Superior temporal gyrus (tissue), 1 donor: ENCODE results near the gene FXYD5.
"Not testable (repeated sequence)": the region's sequence is repeated elsewhere in the genome, so short reads cannot be mapped to it uniquely, and the experiment has no call there.

Experiments used
- DNase-seq: peaks from one replicate; pipeline ENCODE4 v3.0.0-alpha.2; 2016; ENCODE audit errors: extremely low spot score

FXYD5 gene

GRCh38 chr19:35177377-35178274, 23.1 kb downstream of the FXYD5 start:
- no peak for DNase-seq

GRCh38 chr19:35178701-35179100, 24.2 kb downstream of the FXYD5 start:
- no peak for DNase-seq

GRCh38 chr19:35179830-35180229, 25.3 kb downstream of the FXYD5 start:
- no peak for DNase-seq

- DNase-seq = no peak
Observed at GRCh38 chr19:35181387-35181786, 26.9 kb downstream of the FXYD5 start.

- DNase-seq = no peak
Observed at GRCh38 chr19:35184267-35184666, 29.7 kb downstream of the FXYD5 start.

- no peak for DNase-seq
Observed at GRCh38 chr19:35184884-35185283, 30.3 kb downstream of the FXYD5 start.

GRCh38 chr19:35194012-35194984, 39.8 kb downstream of the FXYD5 start:
- DNase-seq = no peak

DNA sequence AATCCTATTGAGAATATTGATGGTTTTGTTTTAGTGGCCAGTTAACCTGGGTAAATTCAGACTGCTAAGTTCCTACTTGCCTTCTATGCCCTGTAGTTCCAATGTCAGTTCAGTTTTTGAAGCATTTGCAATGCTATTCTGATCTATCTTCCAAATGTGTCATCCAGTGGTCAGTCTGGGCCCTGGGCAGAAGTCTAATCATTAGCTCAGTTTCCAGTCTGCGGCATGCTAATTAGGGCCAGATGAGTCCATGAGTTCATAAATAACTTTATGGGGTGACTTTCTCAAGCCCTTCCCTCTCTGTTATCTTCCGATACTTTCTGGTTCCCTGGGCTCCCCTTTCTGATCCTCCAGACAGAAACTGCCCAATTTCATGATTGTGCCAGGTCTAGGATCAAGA, 41.3 kb downstream of the FXYD5 start:
- no peak for DNase-seq

- not testable (repeated sequence) for DNase-seq
Observed at GRCh38 chr19:35196861-35197260, 42.3 kb downstream of the FXYD5 start.

DNA sequence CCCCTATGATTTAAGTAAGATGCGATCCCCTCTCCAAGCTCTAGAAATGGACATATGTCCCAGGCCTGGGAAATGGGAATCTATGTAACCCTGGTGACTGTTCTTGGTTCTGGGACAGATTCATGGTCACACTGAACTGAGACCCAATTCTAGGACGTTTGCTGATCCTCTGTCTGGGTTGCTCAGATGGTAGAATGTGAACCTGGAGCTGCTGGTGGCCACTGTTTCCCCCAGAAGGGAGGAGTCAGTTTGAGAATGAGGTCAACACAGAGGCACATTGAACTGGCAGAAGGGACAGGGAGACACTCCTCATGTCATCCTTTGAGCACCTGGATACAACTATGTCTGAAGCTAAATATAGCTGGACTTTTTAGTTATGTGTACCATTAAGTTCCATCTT, 44.9 kb downstream of the FXYD5 start:
- no peak for DNase-seq

GRCh38 chr19:35202722-35203688, 48.5 kb downstream of the FXYD5 start:
- DNase-seq = no peak

GRCh38 chr19:35204799-35205732, 50.5 kb downstream of the FXYD5 start:
- no peak for DNase-seq

DNA sequence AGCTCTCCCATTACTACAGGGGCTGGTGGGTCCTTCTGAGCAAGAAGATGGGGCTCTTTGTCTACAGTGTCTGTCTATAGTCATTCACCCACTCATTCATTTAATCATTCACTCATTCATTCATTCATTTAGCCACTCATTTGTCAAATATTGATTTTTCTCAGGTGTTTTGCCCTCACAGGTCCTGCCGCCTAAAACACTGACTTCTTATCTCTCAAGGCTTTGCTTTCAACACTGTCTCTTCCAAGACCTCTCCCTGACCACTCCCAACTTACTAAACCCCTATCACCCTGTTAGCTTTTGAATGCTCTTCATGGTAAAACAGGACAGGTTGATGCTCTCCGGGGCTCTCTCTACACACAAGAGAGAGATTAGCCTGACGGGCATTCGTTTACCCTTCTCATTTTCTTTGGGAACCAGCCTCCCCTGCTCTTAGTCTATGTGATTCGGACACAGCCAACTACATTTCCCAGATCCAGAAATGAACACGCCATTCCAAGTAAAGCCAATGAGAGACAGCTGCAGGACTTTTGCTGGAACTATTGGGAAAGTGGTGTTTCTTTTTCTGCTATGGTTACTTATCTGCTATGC, 51.3 kb downstream of the FXYD5 start:
- no peak for DNase-seq

DNA sequence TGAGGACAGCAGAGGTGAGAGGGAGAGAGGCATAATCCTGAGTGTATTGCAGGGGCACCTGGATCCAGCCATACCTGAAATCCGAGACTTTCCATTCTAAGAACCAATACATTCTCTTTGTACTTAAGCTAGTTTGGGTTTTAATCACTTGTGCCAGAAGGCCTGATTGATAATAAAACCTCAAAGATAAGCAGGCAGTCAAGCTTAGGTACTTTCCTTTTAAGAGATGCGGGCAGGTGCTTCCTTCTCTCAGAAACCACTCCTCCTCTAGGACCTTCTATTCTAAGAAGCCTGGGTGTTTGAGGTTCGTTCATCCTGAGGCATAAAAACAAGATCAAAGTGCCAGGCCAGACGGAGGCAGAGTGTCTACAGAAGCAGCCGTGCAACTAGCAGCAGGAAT, 51.8 kb downstream of the FXYD5 start:
- DNase-seq = no peak

DNA sequence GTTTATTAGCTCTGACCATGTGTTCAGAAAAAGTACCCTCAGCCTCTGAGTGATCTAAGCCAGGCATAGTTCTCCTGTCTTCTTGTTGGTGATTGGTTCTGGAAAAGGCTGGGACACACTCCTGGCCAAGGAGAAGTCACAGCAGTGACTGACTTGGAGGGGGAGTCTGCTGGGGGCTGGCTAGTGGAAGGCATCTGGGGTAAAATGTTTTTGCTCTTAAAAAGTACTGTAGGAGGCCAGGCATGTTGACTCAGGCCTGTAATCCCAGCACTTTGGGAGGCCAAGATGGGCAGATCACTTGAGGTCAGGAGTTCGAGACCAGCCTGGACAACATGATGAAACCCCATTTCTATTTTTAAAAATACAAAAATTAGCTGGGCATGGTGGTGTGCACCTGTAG, 52.3 kb downstream of the FXYD5 start:
- no peak for DNase-seq

DNA sequence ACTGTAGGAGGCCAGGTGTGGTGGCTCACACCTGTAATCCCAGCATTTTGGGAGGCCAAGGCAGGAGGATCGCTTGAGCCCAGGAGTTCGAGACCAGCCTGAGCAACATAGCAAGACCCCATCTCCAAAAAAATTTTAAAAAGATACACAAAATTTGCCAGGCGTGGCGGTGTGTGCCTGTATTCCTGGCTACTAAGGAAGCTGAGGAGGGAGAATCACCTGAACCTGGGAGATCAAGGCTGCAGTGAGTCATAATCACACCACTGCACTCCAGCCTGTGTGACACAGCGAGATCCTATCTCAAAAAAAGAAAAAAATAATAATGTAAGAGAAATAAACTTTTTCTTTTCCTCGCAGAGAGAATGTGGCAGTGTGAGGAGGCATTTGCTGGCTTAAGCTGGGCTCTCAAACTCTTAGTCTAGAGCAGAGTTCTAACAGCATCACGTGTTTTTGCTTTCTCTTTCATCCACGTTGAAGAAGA, 52.9 kb downstream of the FXYD5 start:
- DNase-seq = no peak

DNA sequence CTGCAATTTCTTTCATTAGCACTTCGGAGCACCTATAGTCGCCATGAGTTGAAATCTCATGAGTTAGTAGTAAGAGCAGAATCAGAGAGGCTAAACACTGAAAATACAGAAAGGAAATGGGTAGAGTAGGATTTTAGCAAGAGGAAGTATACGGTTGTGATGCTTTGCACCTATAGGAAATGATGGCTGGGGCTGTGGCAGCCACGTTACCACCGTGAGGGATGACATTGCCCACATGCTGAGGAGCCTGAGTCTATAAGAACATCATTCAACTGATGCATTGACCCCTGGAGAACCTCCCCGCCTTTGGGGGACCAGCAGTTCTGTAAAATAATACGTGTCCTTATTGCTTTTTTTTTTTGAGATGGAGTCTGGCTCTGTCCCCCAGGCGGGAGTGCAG, 53.6 kb downstream of the FXYD5 start:
- DNase-seq = no peak

DNA sequence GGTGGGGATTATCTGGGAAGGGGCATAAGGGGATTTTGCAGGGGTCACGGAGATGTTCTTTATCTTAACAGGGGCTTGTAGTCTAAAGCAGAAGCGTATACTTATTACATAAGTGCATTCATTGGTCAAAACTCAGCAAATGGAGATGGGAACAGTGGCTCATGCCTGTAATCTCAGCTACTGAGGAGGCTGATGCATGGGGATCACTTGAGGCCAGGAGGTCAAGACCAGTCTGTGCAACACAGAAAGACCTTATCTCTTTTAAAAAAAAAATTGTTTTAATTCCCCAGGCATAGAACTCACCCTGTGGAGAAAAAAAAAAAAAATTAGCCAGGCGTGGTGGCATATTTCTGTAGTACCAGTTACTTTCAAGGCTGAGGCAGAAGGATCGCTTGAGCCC, 55.1 kb downstream of the FXYD5 start:
- no peak for DNase-seq

DNA sequence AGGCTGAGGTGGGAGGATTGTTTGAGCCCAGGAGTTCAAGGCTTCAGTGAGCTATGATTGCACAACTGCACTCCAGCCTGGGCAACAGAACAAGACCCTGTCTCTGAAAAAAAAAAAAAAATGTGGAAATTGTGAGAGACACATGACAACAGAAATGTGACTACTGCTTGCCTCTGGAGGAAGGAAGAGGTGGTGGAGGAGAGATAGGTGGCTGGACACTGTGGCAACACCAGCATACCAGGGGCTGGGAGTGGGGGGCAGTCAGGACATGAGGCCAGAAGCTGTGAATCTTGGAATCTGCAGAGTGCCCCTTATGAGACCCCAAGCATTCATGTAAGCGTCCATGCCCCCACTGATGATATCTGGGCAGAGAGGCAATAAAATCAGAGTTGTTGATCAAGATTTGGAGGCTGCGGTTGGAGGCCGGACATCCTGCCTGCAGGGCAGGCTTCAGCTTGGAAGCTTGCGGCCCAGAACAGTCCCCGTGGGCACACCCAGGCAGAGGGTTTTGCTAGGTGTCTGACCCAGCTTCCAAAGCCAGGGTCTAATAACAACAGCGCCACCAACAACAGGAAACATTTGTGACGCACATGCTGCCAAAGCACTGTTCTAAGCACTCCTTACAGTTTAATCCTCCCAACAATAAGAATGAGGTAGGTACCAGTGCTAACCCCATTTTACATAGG, 57.2 kb downstream of the FXYD5 start:
- no peak for DNase-seq
